Occipital lobe (tissue), 3 donors: Measurements from ENCODE around the gene KRTAP8-1. TPM values are rescaled to one million over a fixed set of nuclear protein-coding genes. Genes with fewer than 3 reads are reported as not detected.

Source experiments
- DNase-seq: peaks from one replicate; lab custom pipeline; 2025; lab: John Stamatoyannopoulos, UW
- small RNA-seq: library from RNA; depleted of rRNA; stranded (forward); fragments of <200 nt; gene quantifications from one replicate; pipeline ENCODE3, GENCODE V24; 2014
- total RNA-seq: library from RNA; depleted of rRNA; stranded (reverse); fragments of >200 nt; gene quantifications from one replicate; pipeline ENCODE4 v1.2.3, GENCODE V29; 2014

Gene KRTAP8-1
- not detected for total RNA-seq

GRCh38 chr21:30813174-30813573 lies at the start of gene KRTAP8-1:
TSS of gene KRTAP8-1 (minus strand) at chr21:30813274. CDS start at chr21:30813220, 54 bp downstream.
- DNase-seq, result no peak

GRCh38 chr21:30847627-30848500 lies 34.8 kb upstream of the KRTAP8-1 start:
- no peak for DNase-seq

DNA sequence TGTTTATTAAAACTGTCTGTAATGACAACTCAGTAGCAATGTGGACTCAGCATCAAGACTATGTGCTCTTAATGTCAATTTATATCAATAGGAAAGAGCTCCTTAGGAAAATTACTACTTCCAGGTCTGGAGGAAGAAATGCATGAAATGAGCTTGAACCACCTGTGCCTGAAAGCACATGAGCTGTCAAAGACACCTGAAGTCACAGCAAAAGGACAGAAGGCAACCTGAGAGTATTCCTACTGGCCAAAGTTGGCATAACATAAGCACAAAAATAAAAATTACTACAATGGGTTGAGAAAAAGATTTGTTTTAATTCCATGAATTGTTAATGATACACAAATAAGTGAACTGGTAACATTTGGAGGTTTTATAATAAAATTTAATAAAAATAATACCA lies 29.9 kb upstream of the KRTAP8-1 start:
- DNase-seq, result no peak

DNA sequence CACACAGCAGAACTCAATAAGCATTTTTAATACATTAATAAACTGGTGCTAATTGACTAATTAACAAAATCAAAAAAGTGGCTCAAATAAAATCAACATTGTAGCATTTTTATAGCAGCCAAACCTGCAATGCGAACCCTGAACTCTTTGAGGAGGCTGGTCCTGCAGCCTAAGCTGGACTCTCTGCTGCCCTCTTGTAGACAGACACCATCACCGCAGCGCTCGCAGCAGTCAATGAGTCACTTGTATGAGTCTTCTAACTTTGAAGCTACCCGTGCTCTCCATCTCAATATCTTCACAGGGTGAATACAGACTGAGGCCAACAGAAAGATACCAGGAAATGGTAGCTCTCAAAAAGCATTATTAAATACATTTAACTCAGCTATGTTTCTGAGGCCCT lies 26.2 kb upstream of the KRTAP8-1 start:
- no peak for DNase-seq

DNA sequence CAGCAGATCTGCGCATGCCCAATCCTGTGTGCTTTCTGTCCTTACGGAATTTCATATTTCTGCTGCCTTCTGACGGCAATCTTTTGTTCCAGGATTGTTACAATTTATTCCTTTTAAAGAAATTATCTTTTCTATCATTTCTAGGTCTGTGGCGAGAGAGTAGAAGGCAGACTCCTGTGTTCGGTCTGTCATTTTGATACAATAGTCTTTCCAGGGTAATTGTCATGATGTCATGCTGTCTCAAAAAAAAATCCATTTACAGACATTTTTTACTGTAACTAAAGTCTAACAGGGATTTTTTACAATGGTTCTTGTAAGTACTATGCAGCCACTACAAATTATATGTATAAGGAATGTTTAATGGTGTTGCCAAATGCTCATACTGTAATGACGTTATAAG lies 25.5 kb upstream of the KRTAP8-1 start:
- DNase-seq, result no peak

GRCh38 chr21:30831194-30831765 lies 18.2 kb upstream of the KRTAP8-1 start:
- no peak for DNase-seq

GRCh38 chr21:30829659-30830058 lies 16.6 kb upstream of the KRTAP8-1 start, which contains the start of gene KRTAP7-1:
TSS of gene KRTAP7-1 (minus strand) at chr21:30829759. CDS start at chr21:30829698, 61 bp downstream.
- no peak for DNase-seq

DNA sequence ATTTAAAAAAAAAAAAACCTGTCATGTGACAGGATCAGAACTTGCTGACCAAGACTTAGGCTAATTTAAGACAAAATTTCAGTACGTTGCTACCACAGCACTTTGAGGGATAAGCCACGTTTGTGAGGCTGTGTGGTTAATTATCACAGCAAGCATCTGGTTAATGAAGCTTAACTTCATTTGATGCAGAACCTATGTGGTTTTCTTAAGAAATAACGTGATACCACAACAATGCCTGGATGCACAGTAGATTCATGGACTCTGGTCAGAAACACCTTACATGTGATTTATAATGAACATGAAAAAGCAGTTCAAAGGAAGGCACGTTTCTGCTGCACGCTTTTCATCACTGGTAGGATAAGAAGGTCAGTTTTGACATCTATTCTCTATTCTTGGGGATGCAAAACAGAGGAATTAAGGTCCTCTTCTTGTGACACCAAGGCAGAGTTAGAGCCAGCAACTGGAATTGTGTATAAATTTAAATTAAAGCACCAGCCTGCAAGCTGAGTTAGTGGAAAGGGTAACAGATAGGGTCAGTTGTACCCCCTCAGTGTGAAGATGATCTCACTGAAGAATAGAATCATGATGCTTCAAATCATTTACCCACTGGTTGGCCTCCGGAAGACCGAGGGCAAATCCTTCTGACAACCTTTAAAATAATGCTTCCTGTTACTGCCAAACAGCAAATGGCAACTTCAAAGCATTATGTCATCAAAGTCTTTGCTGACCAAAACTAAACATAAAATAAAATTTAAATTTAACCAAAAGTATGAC lies 6.0 kb upstream of the KRTAP8-1 start:
- no peak for DNase-seq

DNA sequence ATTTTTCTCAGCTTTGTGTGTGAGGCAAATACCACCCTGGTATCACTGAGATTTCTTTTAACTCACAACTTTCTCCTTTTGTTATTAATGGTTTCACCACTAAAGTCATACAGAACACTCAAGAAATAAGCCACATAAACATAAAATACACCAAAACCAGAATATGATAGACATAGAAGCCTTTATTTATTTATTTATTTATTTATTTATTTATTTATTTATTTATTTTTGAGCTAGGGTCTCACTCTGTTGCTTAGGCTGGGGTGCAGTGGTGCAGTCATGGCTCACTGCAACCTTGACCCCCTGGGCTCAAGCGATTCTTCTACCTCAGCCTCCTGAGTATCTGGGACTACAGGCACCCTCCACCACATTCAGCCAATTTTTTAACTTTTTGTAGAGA lies 12.5 kb downstream of the KRTAP8-1 start:
- no peak for DNase-seq

DNA sequence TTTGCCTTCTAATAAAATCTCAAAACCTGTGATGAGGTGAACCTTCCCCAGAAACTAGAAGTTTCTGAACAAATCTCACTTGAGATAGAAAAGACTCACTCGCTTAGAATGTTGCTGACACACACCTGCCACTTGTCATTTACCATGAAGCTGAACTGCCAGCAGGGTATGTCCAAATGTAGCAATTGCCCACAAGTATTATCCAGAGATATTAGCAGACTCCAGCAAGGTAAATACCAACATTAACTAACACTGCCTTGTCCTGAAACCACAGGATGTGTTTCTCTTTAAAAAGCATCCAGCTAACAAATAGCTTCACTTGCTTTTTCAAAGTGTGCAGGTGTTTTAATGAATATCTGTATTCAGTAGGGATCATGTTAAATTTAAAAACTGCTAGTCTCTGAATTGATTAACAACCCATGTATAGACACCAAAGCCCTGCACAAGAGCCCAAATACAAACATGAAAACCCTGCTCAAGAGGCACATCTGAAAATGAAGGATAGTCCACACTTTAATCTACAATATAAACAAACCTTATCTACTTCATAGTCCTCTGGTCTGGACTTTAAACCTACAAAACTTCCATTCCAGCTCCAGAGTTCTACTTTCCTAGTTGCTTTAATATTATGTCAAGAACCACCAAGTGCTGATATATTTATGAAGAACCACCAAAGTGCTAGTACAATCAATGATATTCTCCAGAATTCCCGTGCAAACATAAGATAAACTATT lies 19.3 kb downstream of the KRTAP8-1 start:
- no peak for DNase-seq

- no peak for DNase-seq
Observed at GRCh38 chr21:30779249-30779648, 33.8 kb downstream of the KRTAP8-1 start.

DNA sequence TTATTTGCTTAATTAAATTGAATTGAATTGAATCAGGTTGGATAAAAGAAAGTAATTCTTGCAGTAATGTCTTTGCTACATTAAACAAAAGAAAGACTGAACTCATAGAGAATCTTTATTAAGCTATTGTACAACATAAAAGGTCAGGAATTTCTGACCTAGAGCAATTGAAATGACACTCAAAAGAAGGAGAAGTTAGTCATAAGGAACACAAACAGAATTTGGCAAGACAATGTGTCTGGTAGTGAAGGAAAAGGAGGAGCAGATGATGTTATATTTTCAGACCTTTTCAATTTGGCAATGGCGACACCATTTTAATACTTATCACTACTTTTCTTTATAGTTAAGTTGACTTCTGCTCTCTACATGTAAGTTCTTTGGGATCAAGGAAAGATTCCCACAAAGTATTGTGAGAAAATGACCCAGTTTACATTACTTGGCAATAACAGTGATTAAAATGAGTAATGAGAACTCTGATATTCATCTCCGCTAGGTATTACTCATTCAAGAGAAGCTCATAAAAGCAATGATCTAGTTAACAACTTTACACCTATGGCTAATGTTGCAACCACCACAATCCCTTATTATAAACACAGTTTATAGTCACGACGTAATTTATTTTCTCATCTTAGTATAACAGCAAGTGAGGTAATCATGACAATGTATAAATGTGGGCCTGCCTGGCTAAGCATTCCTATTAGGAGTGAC lies 43.2 kb downstream of the KRTAP8-1 start:
- DNase-seq, result no peak

Small RNAs within 50 kb of the gene (small RNA-seq; reads per million reads assigned to genes)
- gene AP000244.1 (not detected), gene KRTAP8-2P (not detected), gene KRTAP8-3P (not detected)

Other genes with a start within 250 kb of the KRTAP8-1 start
- gene KRTAP22-2, start 222.9 kb downstream of the KRTAP8-1 start, total RNA-seq, result not detected
- gene KRTAP6-3, start 220.8 kb downstream of the KRTAP8-1 start, total RNA-seq, result not detected
- not detected for gene KRTAP6-2, start 214.4 kb downstream of the KRTAP8-1 start, total RNA-seq
- not detected for gene KRTAP22-1, start 212.2 kb downstream of the KRTAP8-1 start, total RNA-seq
- gene KRTAP6-1, start 199.3 kb downstream of the KRTAP8-1 start, total RNA-seq, result not detected
- gene KRTAP20-1, start 196.8 kb downstream of the KRTAP8-1 start, total RNA-seq, result not detected
- gene KRTAP20-4, start 192.6 kb downstream of the KRTAP8-1 start, total RNA-seq, result not detected
- not detected for gene KRTAP20-2, start 178.1 kb downstream of the KRTAP8-1 start, total RNA-seq
- not detected for gene KRTAP20-3, start 170.4 kb downstream of the KRTAP8-1 start, total RNA-seq
- gene KRTAP21-3, start 94.5 kb downstream of the KRTAP8-1 start, total RNA-seq, result not detected
- gene KRTAP21-2, start 66.0 kb downstream of the KRTAP8-1 start, total RNA-seq, result not detected
- not detected for gene KRTAP21-1, start 57.8 kb downstream of the KRTAP8-1 start, total RNA-seq
- gene KRTAP7-1, start 16.5 kb upstream of the KRTAP8-1 start, total RNA-seq, result not detected
- gene KRTAP11-1, start 68.3 kb upstream of the KRTAP8-1 start, total RNA-seq, result not detected
- not detected for gene KRTAP19-8, start 225.2 kb upstream of the KRTAP8-1 start, total RNA-seq